ENCODE measurements around the gene ASB18.

GRCh38 chr2:236161082-236161462, 103.1 kb downstream of the ASB18 start:
- TF ChIP-seq EZH2 (IDR thresholded peaks at IDR 0.05; ENCODE audit: low read length) (no peak), CTCF (optimal IDR thresholded peaks at IDR 0.05 in 1 of 3, IDR thresholded peaks at IDR 0.05 in 1 of 3, conservative IDR thresholded peaks at IDR 0.05 in 1 of 3; ENCODE audit: extremely low read depth in 1 of 3, insufficient read depth in 2 of 3, low read length in 3 of 3) (no peak)

All from keratinocyte (primary cell).